ENCODE data around the gene ALCAM.
A peak's percentile ranks its signal among the peaks of the same experiment; 100 is the strongest.

The ALCAM gene

DNA sequence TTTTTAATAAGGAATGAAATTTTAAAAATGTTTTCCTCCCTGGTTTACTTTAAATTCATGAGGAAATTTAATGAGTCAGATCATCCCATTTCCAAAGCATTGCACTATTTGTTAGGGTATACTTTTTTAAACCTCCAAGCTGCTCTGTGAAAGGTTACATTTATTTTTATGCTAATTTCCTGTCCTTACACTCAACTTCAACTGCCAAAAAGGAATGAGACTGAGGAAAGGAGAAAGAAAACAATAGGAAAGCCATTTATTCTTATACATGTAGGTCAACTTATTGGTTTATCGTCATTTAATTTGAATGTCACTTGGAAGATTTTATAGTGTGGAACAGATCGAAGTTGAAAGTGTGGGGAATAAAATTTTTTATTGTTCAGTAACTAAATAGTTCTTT is 104.1 kb downstream of the ALCAM start:
- TF ChIP-seq ZNF8 (CRISPR knock-in tag; IDR thresholded peaks at IDR 0.05), result no peak
- no peak for TF ChIP-seq OSR1 (CRISPR knock-in tag; IDR thresholded peaks at IDR 0.05)
- no peak for TF ChIP-seq ARNTL (CRISPR knock-in tag; IDR thresholded peaks at IDR 0.05; ENCODE audit: borderline replicate concordance, low read depth)
- TF ChIP-seq ZNF70 (CRISPR knock-in tag; IDR thresholded peaks at IDR 0.05), result no peak
- TF ChIP-seq BACH2 (CRISPR knock-in tag; IDR thresholded peaks at IDR 0.05; ENCODE audit: borderline replicate concordance), result no peak
- no peak for TF ChIP-seq PPARA (CRISPR knock-in tag; IDR thresholded peaks at IDR 0.05; ENCODE audit: borderline replicate concordance)

DNA sequence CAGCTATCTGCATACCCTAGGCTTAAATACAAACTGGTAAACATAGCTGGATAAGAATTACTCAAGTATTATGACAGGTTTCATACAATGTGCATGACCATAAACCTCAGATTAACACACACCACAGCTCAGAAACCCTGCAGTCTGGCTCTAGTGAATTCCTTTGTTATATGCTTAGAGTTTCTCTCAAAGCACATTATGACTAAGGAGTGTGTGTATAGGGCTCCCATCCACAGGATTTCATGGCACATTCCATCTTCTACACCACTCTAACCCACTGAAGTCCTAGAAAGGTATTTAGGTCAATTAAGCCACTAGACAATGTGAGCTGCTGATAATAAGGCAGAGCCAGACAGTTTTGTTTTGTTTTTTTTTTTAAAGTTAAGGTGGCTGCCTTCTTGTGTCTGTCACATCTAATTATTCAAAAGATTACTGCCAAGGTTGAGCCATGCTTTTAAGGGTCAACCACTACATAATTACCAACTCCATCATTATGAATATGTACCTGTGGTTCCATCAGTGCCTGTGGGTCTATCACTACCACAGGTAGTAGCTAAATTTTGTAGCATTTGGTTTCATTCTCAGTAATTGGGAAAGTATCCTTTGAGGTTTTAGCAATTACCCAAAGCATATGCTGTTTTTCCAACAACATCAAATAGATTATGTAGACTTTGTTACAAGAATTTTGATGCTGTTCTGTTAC is 107.0 kb downstream of the ALCAM start:
- peak; percentile 94 for ATAC-seq

More for the DNA sequence above, 104.1 kb downstream of the ALCAM start:
- no peak for ATAC-seq

DNA sequence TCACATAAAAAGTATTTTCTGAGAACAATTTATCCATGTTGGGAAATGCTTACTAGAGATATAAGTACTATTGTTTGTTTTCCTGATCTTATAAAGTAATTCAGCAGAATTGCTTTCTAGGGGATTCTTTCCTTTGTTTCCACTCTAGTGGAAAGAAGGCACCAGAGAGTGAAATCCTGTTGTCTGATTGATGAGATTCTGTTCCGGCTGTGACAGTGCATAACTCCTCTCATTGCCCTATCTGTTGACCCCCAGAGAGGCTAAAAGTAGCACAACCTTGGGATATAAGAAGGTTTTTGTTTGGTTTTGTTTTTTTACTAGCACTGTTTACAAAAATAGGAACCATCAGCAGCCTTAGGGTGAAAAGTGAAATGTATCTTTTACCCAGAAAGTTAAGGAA is 114.1 kb downstream of the ALCAM start:
- ATAC-seq, result peak; percentile 26; the same call in 2 of the 3 replicates
- TF ChIP-seq, protein P1, sequence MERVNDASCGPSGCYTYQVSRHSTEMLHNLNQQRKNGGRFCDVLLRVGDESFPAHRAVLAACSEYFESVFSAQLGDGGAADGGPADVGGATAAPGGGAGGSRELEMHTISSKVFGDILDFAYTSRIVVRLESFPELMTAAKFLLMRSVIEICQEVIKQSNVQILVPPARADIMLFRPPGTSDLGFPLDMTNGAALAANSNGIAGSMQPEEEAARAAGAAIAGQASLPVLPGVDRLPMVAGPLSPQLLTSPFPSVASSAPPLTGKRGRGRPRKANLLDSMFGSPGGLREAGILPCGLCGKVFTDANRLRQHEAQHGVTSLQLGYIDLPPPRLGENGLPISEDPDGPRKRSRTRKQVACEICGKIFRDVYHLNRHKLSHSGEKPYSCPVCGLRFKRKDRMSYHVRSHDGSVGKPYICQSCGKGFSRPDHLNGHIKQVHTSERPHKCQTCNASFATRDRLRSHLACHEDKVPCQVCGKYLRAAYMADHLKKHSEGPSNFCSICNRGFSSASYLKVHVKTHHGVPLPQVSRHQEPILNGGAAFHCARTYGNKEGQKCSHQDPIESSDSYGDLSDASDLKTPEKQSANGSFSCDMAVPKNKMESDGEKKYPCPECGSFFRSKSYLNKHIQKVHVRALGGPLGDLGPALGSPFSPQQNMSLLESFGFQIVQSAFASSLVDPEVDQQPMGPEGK (CRISPR knock-in tag; IDR thresholded peaks at IDR 0.05; ENCODE audit: borderline replicate concordance), result no peak
- no peak for TF ChIP-seq ZNF565 (CRISPR knock-in tag; conservative IDR thresholded peaks at IDR 0.05; ENCODE audit: low read depth)

More for the DNA sequence above, 107.0 kb downstream of the ALCAM start:
- no peak for TF ChIP-seq ZFP3 (CRISPR knock-in tag; IDR thresholded peaks at IDR 0.05)
- peak; percentile 29; the same call in 1 of the 2 replicates for TF ChIP-seq ISL1 (CRISPR knock-in tag; IDR thresholded peaks at IDR 0.05)
- TF ChIP-seq OSR1 (CRISPR knock-in tag; IDR thresholded peaks at IDR 0.05), result no peak
- TF ChIP-seq BACH2 (CRISPR knock-in tag; IDR thresholded peaks at IDR 0.05; ENCODE audit: borderline replicate concordance), result no peak
- TF ChIP-seq PPARA (CRISPR knock-in tag; IDR thresholded peaks at IDR 0.05; ENCODE audit: borderline replicate concordance), result no peak
- TF ChIP-seq ZFP30 (CRISPR knock-in tag; IDR thresholded peaks at IDR 0.05), result no peak

DNA sequence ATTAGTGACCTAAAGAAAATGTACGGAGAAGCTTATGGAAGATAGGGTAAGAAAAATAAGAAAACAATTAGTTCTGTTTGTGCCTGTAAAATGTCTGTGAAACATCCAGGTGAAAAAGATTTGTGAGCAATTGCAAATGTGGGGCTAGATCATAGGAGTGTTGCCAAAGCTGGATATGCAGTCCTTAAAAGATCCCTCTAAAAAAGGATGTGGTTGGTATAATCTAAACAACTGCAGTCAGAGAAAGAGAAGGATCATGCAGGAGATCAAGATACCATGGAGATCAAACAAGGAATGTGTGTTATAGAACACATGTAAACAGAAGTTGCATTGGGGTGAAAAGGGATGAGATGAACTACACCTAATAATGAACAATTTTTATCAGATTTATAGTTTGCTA is 116.8 kb downstream of the ALCAM start:
- no peak for ATAC-seq
- TF ChIP-seq TCF4 (CRISPR knock-in tag; IDR thresholded peaks at IDR 0.05; ENCODE audit: borderline replicate concordance) (no peak), ARNTL (CRISPR knock-in tag; IDR thresholded peaks at IDR 0.05; ENCODE audit: borderline replicate concordance, low read depth) (no peak), OSR1 (CRISPR knock-in tag; IDR thresholded peaks at IDR 0.05) (no peak), ESRRG (CRISPR knock-in tag; IDR thresholded peaks at IDR 0.05) (no peak), ISL1 (CRISPR knock-in tag; IDR thresholded peaks at IDR 0.05) (no peak), ZFP30 (CRISPR knock-in tag; IDR thresholded peaks at IDR 0.05) (no peak), ZC3H10 (CRISPR knock-in tag; IDR thresholded peaks at IDR 0.05) (no peak), SNAI2 (CRISPR knock-in tag; IDR thresholded peaks at IDR 0.05) (no peak), PPARA (CRISPR knock-in tag; IDR thresholded peaks at IDR 0.05; ENCODE audit: borderline replicate concordance) (no peak), CSDC2 (CRISPR knock-in tag; IDR thresholded peaks at IDR 0.05) (no peak), BACH2 (CRISPR knock-in tag; IDR thresholded peaks at IDR 0.05; ENCODE audit: borderline replicate concordance) (no peak), ZFP3 (CRISPR knock-in tag; IDR thresholded peaks at IDR 0.05) (no peak), GLIS3 (CRISPR knock-in tag; IDR thresholded peaks at IDR 0.05) (no peak), ZNF70 (CRISPR knock-in tag; IDR thresholded peaks at IDR 0.05) (no peak)
- TF ChIP-seq, protein P2, sequence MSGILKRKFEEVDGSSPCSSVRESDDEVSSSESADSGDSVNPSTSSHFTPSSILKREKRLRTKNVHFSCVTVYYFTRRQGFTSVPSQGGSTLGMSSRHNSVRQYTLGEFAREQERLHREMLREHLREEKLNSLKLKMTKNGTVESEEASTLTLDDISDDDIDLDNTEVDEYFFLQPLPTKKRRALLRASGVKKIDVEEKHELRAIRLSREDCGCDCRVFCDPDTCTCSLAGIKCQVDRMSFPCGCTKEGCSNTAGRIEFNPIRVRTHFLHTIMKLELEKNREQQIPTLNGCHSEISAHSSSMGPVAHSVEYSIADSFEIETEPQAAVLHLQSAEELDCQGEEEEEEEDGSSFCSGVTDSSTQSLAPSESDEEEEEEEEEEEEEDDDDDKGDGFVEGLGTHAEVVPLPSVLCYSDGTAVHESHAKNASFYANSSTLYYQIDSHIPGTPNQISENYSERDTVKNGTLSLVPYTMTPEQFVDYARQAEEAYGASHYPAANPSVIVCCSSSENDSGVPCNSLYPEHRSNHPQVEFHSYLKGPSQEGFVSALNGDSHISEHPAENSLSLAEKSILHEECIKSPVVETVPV (CRISPR knock-in tag; IDR thresholded peaks at IDR 0.05), result no peak
- TF ChIP-seq, protein P1 (CRISPR knock-in tag; IDR thresholded peaks at IDR 0.05; ENCODE audit: borderline replicate concordance), result no peak
- TF ChIP-seq, protein P3, sequence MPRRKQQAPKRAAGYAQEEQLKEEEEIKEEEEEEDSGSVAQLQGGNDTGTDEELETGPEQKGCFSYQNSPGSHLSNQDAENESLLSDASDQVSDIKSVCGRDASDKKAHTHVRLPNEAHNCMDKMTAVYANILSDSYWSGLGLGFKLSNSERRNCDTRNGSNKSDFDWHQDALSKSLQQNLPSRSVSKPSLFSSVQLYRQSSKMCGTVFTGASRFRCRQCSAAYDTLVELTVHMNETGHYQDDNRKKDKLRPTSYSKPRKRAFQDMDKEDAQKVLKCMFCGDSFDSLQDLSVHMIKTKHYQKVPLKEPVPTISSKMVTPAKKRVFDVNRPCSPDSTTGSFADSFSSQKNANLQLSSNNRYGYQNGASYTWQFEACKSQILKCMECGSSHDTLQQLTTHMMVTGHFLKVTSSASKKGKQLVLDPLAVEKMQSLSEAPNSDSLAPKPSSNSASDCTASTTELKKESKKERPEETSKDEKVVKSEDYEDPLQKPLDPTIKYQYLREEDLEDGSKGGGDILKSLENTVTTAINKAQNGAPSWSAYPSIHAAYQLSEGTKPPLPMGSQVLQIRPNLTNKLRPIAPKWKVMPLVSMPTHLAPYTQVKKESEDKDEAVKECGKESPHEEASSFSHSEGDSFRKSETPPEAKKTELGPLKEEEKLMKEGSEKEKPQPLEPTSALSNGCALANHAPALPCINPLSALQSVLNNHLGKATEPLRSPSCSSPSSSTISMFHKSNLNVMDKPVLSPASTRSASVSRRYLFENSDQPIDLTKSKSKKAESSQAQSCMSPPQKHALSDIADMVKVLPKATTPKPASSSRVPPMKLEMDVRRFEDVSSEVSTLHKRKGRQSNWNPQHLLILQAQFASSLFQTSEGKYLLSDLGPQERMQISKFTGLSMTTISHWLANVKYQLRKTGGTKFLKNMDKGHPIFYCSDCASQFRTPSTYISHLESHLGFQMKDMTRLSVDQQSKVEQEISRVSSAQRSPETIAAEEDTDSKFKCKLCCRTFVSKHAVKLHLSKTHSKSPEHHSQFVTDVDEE (CRISPR knock-in tag; IDR thresholded peaks at IDR 0.05), result no peak
- TF ChIP-seq, protein P4, sequence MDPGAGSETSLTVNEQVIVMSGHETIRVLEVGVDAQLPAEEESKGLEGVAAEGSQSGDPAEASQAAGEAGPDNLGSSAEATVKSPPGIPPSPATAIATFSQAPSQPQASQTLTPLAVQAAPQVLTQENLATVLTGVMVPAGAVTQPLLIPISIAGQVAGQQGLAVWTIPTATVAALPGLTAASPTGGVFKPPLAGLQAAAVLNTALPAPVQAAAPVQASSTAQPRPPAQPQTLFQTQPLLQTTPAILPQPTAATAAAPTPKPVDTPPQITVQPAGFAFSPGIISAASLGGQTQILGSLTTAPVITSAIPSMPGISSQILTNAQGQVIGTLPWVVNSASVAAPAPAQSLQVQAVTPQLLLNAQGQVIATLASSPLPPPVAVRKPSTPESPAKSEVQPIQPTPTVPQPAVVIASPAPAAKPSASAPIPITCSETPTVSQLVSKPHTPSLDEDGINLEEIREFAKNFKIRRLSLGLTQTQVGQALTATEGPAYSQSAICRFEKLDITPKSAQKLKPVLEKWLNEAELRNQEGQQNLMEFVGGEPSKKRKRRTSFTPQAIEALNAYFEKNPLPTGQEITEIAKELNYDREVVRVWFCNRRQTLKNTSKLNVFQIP (CRISPR knock-in tag; IDR thresholded peaks at IDR 0.05; ENCODE audit: borderline replicate concordance, low read depth), result no peak

Measured in SK-N-SH treated with all-trans-retinoic acid at 6 μM for 48 hours (cell line).